DND-41 (cell line): ENCODE results near the gene SERGEF.

Experiments
- ATAC-seq: fragments of 200-7000 bp; cut with Tn5 transposase; 3 replicates; pipeline ENCODE4 v1.9.1; 2021; ENCODE audit warnings: low read depth; ENCODE audit not compliant: insufficient read depth
- DNase-seq: peaks from one replicate; pipeline ENCODE4 v3.0.0-alpha.2; 2020
- H2AFZ ChIP-seq: 2 replicates; pipeline ENCODE4 v1.6.0; 2012; ENCODE audit warnings: low read depth, low read length
- H3K27ac ChIP-seq: 2 replicates; pipeline ENCODE4 v1.5.1; 2012; ENCODE audit warnings: low read length, inconsistent platforms
- H3K27me3 ChIP-seq: fragments of 200-600 bp; sonication (generic); 2 replicates; pipeline ENCODE4 v1.6.0; 2012; ENCODE audit warnings: low read length, mild to moderate bottlenecking, inconsistent platforms; ENCODE audit not compliant: insufficient read depth, poor library complexity
- H3K36me3 ChIP-seq: 2 replicates; pipeline ENCODE4 v1.5.1; 2012; ENCODE audit warnings: low read length, inconsistent platforms; ENCODE audit not compliant: insufficient read depth
- H3K4me1 ChIP-seq: 2 replicates; pipeline ENCODE4 v1.5.1; 2012; ENCODE audit warnings: mild to moderate bottlenecking, low read length; ENCODE audit not compliant: insufficient read depth
- H3K4me2 ChIP-seq: 2 replicates; pipeline ENCODE4 v1.6.0; 2012; ENCODE audit warnings: mild to moderate bottlenecking, moderate library complexity, low read length, inconsistent platforms; ENCODE audit not compliant: insufficient read depth
- H3K4me3 ChIP-seq, 2 experiments: fragments of 200-600 bp in 1 of 2; shearing (Covaris generic) in 1 of 2; 2 replicates each; pipeline ENCODE4 v1.5.1; 2012 to 2016; ENCODE audit warnings: inconsistent platforms in 2 of 2, low read length in 2 of 2, mild to moderate bottlenecking in 2 of 2, low read depth in 1 of 2, moderate library complexity in 1 of 2
- H3K79me2 ChIP-seq: 2 replicates; pipeline ENCODE4 v1.6.0; 2012; ENCODE audit warnings: low read length, inconsistent platforms; ENCODE audit not compliant: insufficient read depth
- H3K9ac ChIP-seq: 2 replicates; pipeline ENCODE4 v1.6.0; 2012; ENCODE audit warnings: low read depth, mild to moderate bottlenecking, inconsistent platforms, low read length, moderate library complexity
- H3K9me3 ChIP-seq: 2 replicates; pipeline ENCODE4 v1.5.1; 2012; ENCODE audit warnings: low read length, moderate library complexity, mild to moderate bottlenecking, inconsistent platforms; ENCODE audit not compliant: insufficient read depth, severe bottlenecking
- H4K20me1 ChIP-seq: 2 replicates; pipeline ENCODE4 v1.6.0; 2012; ENCODE audit warnings: low read length; ENCODE audit not compliant: insufficient read depth
- EZH2 ChIP-seq: IDR thresholded peaks from 3 replicates; pipeline ENCODE4 v1.6.1; 2012; ENCODE audit warnings: borderline replicate concordance, low read depth, mild to moderate bottlenecking, moderate library complexity, low read length, inconsistent platforms; ENCODE audit not compliant: severe bottlenecking
- TF ChIP-seq, protein P1 (sequence below): IDR thresholded peaks from 2 replicates; pipeline ENCODE4 v1.5.1; 2012; ENCODE audit warnings: borderline replicate concordance, low read length, moderate library complexity, mild to moderate bottlenecking; ENCODE audit not compliant: poor library complexity, severe bottlenecking; ENCODE audit errors: extremely low read depth

Gene SERGEF

DNA sequence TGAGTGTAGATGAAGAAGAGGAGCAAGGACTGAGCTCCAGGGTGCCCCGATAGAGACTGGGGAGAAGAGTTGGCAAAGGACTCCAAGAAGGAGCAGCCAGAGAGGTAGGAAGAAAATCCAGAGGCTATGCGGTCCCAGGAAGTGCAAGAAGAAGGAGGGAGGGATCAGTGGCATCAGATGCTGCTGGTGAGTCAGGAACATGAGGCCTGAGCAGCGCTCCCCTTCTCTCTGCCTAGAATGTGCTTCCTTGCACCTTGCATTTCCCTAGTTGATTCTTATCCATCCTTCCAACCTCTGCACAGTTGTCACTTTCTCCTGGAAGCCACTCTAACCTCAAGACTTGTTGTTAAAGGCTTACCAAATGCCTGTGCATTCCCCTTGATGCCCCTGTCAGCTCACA, 257.0 kb downstream of the SERGEF start:
- Histone ChIP-seq H2AFZ (no peak overlapping the region), H3K4me2 (no peak overlapping the region), H3K9ac (no peak overlapping the region), H3K9me3 (no peaks in the 10 kb centered on the region), H3K27ac (no peak overlapping the region), H3K27me3 (peaks cover 6% of the 10 kb centered on the region), H3K4me3 (no peak overlapping the region), H3K4me1 (no peaks in the 10 kb centered on the region), H3K79me2 (no peaks in the 10 kb centered on the region), H4K20me1 (no peaks in the 10 kb centered on the region), H3K36me3 (no peaks in the 10 kb centered on the region)
- DNase-seq (no peak), ATAC-seq (no peak)
- TF ChIP-seq, protein P1, sequence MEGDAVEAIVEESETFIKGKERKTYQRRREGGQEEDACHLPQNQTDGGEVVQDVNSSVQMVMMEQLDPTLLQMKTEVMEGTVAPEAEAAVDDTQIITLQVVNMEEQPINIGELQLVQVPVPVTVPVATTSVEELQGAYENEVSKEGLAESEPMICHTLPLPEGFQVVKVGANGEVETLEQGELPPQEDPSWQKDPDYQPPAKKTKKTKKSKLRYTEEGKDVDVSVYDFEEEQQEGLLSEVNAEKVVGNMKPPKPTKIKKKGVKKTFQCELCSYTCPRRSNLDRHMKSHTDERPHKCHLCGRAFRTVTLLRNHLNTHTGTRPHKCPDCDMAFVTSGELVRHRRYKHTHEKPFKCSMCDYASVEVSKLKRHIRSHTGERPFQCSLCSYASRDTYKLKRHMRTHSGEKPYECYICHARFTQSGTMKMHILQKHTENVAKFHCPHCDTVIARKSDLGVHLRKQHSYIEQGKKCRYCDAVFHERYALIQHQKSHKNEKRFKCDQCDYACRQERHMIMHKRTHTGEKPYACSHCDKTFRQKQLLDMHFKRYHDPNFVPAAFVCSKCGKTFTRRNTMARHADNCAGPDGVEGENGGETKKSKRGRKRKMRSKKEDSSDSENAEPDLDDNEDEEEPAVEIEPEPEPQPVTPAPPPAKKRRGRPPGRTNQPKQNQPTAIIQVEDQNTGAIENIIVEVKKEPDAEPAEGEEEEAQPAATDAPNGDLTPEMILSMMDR, result no peak
- no peak for TF ChIP-seq EZH2

DNA sequence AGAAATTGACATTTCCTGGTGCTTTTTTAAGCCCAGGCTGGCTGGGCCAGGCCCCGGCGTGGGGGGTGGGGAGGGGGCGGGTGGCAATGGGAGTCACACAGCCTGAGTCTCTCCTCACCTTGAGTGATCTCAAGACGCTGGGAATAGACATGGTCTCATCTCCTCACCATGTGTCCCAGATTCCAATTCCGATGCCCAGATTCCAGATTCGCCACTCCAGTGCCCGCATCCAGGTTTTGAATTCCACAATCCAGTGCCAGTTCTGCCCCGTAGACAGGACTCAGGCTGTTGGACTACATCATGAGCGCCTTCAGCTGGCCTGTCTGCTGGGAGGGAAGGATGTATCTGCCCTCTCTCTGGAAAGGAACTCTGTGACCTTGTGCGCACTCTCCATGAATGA, 259.2 kb downstream of the SERGEF start:
- H3K9ac ChIP-seq, result no peak overlapping the region
- no peak overlapping the region for H3K27ac ChIP-seq
- DNase-seq, result no peak
- no peak for TF ChIP-seq EZH2
- TF ChIP-seq, protein P1, result no peak
- ATAC-seq, result no peak
- H4K20me1 ChIP-seq, result 0 out of 2 replicates have a peak, but pooled peaks cover 3% of the 10 kb centered on the region
- H3K4me2 ChIP-seq, result no peak overlapping the region
- H3K27me3 ChIP-seq, result peaks cover 6% of the 10 kb centered on the region
- no peak overlapping the region for H3K4me3 ChIP-seq
- no peaks in the 10 kb centered on the region for H3K36me3 ChIP-seq
- H3K79me2 ChIP-seq, result no peaks in the 10 kb centered on the region
- H2AFZ ChIP-seq, result no peak overlapping the region
- no peaks in the 10 kb centered on the region for H3K4me1 ChIP-seq
- H3K9me3 ChIP-seq, result no peaks in the 10 kb centered on the region

DNA sequence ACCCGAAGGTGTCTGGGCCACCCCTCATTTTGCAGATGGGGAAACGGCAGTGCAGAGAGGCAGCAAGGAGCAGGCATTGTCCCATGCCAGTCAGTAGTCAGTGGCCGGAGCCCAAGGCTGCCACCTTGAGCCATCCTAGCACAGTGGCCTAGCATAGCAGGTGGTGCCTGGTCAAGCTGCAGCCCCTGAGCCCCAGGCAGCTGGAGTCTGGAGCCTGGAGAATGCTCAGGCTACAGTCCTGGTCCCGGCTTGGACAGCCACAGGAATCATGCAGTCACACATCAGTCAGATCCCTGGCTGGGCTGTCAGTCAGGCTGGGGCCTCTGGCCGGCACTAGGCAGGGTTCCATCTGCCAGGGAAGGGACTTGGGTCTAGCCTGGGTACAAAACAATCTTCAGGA, 259.7 kb downstream of the SERGEF start:
- Histone ChIP-seq H3K36me3 (no peaks in the 10 kb centered on the region), H3K27me3 (peaks cover 6% of the 10 kb centered on the region), H3K79me2 (no peaks in the 10 kb centered on the region), H3K4me1 (no peaks in the 10 kb centered on the region), H3K4me2 (no peak overlapping the region), H3K9ac (no peak overlapping the region), H3K4me3 (no peak overlapping the region), H2AFZ (no peak overlapping the region), H4K20me1 (0 out of 2 replicates have a peak, but pooled peaks cover 3% of the 10 kb centered on the region), H3K9me3 (no peaks in the 10 kb centered on the region), H3K27ac (no peak overlapping the region)
- DNase-seq (no peak), ATAC-seq (no peak)
- TF ChIP-seq, protein P1, result no peak
- TF ChIP-seq EZH2, result no peak

DNA sequence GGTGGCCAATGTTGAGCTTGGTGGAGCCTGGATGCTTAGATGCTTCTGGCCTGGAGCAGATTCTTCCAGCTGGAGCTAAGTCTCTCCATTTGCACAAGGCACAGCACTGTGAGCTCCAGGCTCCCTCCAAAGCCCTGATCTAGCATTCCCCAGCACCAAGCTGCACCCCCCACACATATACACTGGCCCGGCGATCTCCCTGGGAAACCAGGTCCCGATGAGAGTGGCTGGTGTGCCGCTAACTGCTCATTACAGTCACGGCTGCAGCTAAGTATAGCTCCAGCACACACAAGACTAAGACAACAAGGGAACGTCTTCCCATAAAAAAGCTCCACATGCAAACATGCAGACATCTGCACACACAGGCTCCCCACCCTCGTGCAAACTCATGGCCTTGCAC, 260.7 kb downstream of the SERGEF start:
- DNase-seq (no peak), ATAC-seq (no peak)
- Histone ChIP-seq H3K9me3 (no peaks in the 10 kb centered on the region), H3K4me3 (no peak overlapping the region), H3K27me3 (peaks cover 5% of the 10 kb centered on the region), H2AFZ (no peak overlapping the region), H3K4me2 (no peak overlapping the region), H3K79me2 (no peaks in the 10 kb centered on the region), H4K20me1 (0 out of 2 replicates have a peak, but pooled peaks cover 3% of the 10 kb centered on the region), H3K36me3 (no peaks in the 10 kb centered on the region), H3K9ac (no peak overlapping the region), H3K27ac (no peak overlapping the region), H3K4me1 (no peaks in the 10 kb centered on the region)
- TF ChIP-seq, protein P1, result no peak
- TF ChIP-seq EZH2, result no peak
